Nephron progenitor cell (in vitro differentiated cells): ENCODE measurements around the gene HOXA13.
A peak's percentile ranks its signal among the peaks of the same experiment; 100 is the strongest.

Experiments used
- DNase-seq: peaks from one replicate; pipeline ENCODE4 v3.0.0; 2021
- H3K27ac Mint-ChIP-seq: 2 replicates; pipeline ENCODE4 v1.8.0; 2021; ENCODE audit warnings: mild to moderate bottlenecking, moderate library complexity, mixed read lengths
- H3K27me3 Mint-ChIP-seq: 2 replicates; pipeline ENCODE4 v1.8.0; 2021; ENCODE audit warnings: mild to moderate bottlenecking, low read depth, mixed read lengths; ENCODE audit not compliant: poor library complexity
- H3K36me3 Mint-ChIP-seq: 2 replicates; pipeline ENCODE4 v1.8.0; 2021; ENCODE audit warnings: low read depth, mixed read lengths
- H3K4me1 Mint-ChIP-seq: 2 replicates; pipeline ENCODE4 v1.8.0; 2021; ENCODE audit warnings: mixed read lengths
- H3K4me3 Mint-ChIP-seq: 2 replicates; pipeline ENCODE4 v1.8.0; 2021; ENCODE audit warnings: mild to moderate bottlenecking, moderate library complexity, mixed read lengths
- H3K9me3 Mint-ChIP-seq: 2 replicates; pipeline ENCODE4 v1.8.0; 2021; ENCODE audit warnings: mild to moderate bottlenecking, moderate library complexity, mixed read lengths
- TF ChIP-seq, protein P1 (sequence below): fragments of 200-600 bp; sonication (generic); IDR thresholded peaks from 2 replicates; pipeline ENCODE4 v1.5.0; 2021; ENCODE audit warnings: antibody characterized with exemption

Gene HOXA13

DNA sequence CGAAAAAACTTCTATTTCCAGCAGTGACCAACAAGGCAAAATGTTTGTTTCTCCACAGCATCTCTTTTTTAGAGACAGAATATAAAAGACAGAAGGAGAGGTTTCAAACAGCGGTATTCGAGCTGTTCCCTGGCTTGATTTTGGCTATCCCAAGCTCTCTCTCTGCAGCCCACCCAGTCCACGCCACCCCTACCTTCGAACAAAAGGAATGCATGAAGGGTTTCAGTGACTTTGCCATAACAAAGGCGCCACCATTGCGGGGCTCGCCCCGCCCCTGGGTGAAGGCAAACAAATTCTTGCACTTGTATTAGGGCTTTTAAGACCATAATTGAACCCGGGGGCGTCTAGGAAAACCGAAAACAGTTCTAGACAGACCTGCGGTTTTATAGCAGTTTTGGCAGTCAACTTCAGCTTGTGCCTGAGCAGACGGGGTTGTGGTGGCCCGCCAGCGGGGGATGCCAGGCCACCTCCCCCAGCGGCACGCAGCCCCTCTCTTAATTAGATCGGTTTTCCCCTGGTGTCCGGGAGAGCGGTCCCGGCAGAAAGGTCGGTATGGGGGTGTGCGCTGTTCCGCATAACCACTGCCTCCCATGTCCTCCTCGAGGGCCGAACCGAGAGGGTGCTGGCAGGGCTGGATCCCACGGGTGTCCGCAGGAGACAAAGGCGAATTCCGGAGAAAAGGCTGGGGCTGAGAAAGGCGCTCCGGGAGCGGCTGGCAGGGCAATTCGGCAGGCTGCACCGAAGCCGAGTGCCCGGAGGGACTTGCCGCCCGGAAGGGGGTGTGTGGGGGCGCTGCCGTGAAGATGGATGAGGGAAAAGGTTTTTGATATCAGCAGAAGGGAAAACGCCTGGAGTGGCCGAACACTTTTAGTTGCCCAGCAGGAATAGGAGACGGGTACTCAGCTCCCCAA, 12.2 kb downstream of the HOXA13 start:
- TF ChIP-seq, protein P1, sequence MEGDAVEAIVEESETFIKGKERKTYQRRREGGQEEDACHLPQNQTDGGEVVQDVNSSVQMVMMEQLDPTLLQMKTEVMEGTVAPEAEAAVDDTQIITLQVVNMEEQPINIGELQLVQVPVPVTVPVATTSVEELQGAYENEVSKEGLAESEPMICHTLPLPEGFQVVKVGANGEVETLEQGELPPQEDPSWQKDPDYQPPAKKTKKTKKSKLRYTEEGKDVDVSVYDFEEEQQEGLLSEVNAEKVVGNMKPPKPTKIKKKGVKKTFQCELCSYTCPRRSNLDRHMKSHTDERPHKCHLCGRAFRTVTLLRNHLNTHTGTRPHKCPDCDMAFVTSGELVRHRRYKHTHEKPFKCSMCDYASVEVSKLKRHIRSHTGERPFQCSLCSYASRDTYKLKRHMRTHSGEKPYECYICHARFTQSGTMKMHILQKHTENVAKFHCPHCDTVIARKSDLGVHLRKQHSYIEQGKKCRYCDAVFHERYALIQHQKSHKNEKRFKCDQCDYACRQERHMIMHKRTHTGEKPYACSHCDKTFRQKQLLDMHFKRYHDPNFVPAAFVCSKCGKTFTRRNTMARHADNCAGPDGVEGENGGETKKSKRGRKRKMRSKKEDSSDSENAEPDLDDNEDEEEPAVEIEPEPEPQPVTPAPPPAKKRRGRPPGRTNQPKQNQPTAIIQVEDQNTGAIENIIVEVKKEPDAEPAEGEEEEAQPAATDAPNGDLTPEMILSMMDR: no peak
- Mint-ChIP-seq H3K4me3 (peak overlapping the region; percentile 82), H3K27me3 (peaks cover 93% of the 10 kb centered on the region), H3K36me3 (peaks cover 2% of the 10 kb centered on the region), H3K9me3 (no peaks in the 10 kb centered on the region), H3K27ac (no peak overlapping the region), H3K4me1 (peaks cover 68% of the 10 kb centered on the region)
- peak; percentile 46 for DNase-seq

DNA sequence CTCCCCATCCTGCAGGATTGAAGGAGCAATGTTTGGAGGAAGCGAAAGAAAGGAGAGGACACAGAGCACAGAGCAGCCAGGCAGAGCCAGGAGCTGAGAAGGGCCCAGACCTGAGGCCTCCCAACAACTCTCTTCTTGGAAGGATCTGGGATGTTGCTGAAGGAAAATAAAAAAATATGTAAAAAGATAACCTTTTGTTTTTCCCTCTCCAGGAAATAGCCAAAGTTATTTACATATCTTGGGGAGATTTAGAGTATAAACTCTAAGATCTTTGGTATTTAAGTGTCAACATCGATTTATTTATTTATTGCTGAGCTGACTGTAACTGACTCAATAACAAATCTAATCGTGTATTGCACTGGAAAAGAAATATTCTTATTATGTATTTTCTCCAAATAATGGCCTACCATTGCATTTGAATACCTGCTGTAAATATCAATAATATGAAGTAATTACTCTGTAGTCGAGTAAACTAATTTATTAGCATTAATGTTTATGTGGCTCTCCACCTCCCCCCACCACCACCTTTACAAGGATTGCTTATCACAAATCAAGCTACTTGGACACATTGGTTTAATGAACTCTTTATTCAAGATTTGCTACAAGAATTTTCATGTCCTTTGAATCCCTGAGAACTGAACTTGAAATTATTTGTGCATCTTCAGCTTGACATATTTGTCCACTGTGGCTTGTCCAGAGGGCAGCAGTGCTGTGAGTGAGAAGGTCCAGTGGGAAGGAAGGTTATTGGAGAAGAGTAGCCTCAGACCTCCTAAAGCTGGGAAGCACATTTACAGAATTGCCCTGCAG, 13.0 kb downstream of the HOXA13 start:
- Mint-ChIP-seq H3K4me3 (peak overlapping the region; percentile 82), H3K9me3 (no peaks in the 10 kb centered on the region)

DNA sequence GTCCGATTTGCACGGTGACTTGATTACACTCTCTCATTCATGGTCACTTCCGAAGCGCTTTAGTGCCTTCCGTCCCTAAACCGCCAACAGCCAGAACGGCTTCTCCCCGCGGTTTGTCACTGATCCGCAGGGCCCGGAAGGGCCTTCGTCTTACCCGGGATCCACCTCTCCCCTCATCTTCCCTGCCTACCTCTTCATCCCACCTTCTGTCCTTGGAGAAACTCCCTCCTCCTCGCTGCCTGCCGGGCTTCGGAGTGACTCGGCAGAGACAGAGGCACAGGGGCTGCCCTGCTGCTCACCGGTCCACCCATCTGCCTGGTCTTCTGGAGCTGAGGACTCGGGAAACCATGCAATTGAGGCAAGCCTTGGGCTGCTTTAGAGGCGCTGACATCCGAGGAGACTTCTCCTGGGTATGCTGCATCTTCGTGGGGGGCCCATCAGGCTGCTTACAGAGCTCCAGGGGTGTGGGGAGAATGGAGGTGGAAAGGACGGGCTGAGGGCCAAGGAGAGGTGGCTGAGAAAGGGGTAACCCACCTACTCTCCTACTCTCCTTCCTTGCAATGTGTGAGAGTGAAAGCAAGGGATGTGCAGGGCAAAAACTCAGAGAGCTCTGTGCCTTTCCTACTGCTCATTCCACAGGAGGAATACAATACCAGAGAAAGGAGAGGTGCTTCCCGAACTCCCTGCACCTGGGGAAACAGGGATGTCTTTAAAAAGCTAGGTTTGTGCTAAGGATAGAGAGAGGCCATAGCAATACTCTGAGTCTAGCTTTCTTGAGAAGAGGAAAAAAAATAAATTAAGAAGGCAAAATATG, 13.8 kb downstream of the HOXA13 start:
- peak overlapping the region; percentile 82 for H3K4me3 Mint-ChIP-seq
- H3K4me1 Mint-ChIP-seq: peaks cover 71% of the 10 kb centered on the region
- H3K36me3 Mint-ChIP-seq: peaks cover 4% of the 10 kb centered on the region
- no peaks in the 10 kb centered on the region for H3K9me3 Mint-ChIP-seq
- TF ChIP-seq, protein P1: no peak
- peaks cover 88% of the 10 kb centered on the region for H3K27me3 Mint-ChIP-seq
- DNase-seq: peak; percentile 33
- no peak overlapping the region for H3K27ac Mint-ChIP-seq

More for the DNA sequence above, 13.0 kb downstream of the HOXA13 start:
- peaks cover 88% of the 10 kb centered on the region for H3K27me3 Mint-ChIP-seq
- peaks cover 4% of the 10 kb centered on the region for H3K36me3 Mint-ChIP-seq
- H3K27ac Mint-ChIP-seq: no peak overlapping the region
- TF ChIP-seq, protein P1: no peak
- peaks cover 68% of the 10 kb centered on the region for H3K4me1 Mint-ChIP-seq
- DNase-seq: no peak

DNA sequence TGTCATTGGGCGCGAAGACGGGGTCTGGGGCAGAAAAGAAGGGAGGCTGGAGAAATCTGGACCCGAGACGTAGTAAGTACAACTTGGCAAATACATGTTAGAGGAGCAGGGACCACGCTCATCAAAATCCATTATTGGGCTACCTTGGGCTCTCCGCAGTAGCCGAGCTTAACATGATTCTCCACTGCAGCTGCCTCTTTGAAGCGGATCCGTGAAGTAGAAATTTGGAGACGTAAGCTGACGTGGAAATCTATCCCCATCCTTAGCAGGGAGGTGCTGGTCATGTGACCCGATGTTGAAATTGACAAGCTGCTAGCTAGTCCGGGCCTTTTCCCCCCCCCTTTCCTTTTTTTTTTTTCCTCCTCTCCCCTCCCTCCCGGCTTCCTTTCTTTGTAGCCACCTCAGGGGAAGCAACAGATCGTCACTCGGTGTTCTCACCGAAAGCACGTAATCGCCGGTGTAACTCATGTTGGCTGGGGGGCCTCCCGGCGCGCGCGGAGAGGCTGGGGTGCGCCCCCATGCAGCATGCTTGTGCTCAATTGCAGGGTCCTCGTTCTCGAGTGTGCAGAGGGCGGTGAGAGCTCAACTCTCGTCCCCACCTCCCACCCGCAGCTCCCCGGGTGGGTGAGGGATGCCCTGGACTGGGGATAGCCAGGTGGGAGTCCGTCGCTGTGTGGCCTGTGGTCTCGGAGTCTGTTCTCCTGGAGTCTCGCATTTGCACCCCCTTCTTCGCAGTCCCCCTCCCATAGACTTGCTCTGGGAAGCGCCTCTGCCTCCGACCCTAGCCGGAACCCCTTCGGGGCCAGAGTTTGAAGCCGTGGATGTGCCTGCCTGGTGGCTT, 14.7 kb downstream of the HOXA13 start, which contains the start of gene HOXA11:
TSS of gene HOXA11 (minus strand) at position 220 of the 841 bp plus-strand sequence. CDS start at position 132, 88 bp downstream.
- peaks cover 84% of the 10 kb centered on the region for H3K27me3 Mint-ChIP-seq
- DNase-seq: peak; percentile 40
- peaks cover 4% of the 10 kb centered on the region for H3K36me3 Mint-ChIP-seq
- peak within 1 kb of the TSS; percentile 83 for H3K27ac Mint-ChIP-seq
- peaks cover 75% of the 10 kb centered on the region for H3K4me1 Mint-ChIP-seq
- no peaks in the 10 kb centered on the region for H3K9me3 Mint-ChIP-seq
- H3K4me3 Mint-ChIP-seq: peak within 1 kb of the TSS; percentile 82
- TF ChIP-seq, protein P1: no peak
